Measurements from ENCODE around the gene PITPNM2. TPM values are rescaled to one million over a fixed set of nuclear protein-coding genes. Genes with fewer than 3 reads are reported as not detected.

PITPNM2 gene
- total RNA-seq, 1 experiment from 2014 or later: 15.2 TPM

- no peaks in the 10 kb centered on the region for H3K9me2 ChIP-seq (ENCODE audit: insufficient read depth)
- ATAC-seq: peak; percentile 78
- intact Hi-C loops (cut with micrococcal nuclease): loop anchor here (10.0 kb wide), 1 partner anchor 167 kb away; the partner anchor contains the start of gene OGFOD2
- CTCF ChIA-PET: no interaction called here
- peak overlapping the region; percentile 84 for H3K4me2 ChIP-seq (ENCODE audit: low read length)
- peak; percentile 33 for DNase-seq (ENCODE audit: low read depth, low spot score)
- H2AFZ ChIP-seq (ENCODE audit: low read depth, low read length, poor library complexity, severe bottlenecking): no peak overlapping the region
- peaks cover 49 to 59% of the 10 kb centered on the region in 2 experiments for H3K4me1 ChIP-seq (ENCODE audit: control insufficient read depth in 1 of 2, insufficient read depth in 2 of 2, low read length in 2 of 2)
- no peaks in the 10 kb centered on the region for H3K27me3 ChIP-seq (ENCODE audit: insufficient read depth, low read length)
- H3K27ac ChIP-seq (ENCODE audit: low read depth, low read length): peak overlapping the region; percentile 86
- peak overlapping the region; percentile 57 for H3K9ac ChIP-seq (ENCODE audit: low read length)
- H3K9me3 ChIP-seq (ENCODE audit: control insufficient read depth in 1 of 2, insufficient read depth in 1 of 2, low read depth in 1 of 2, low read length in 2 of 2): no peaks in the 10 kb centered on the region
- BruUV-seq (replicated peaks): no TSS peak
- H3K79me2 ChIP-seq (ENCODE audit: insufficient read depth, low read length): peaks cover 51% of the 10 kb centered on the region
- POLR2A ChIA-PET: no interaction called here
- peaks cover 0 to 6% of the 10 kb centered on the region in 2 experiments; a peak in 1 of 4 replicates for H3K36me3 ChIP-seq (ENCODE audit: control insufficient read depth in 1 of 2, insufficient read depth in 2 of 2, low read length in 2 of 2)
- peak overlapping the region; percentile 0 to 52 for H3K4me3 ChIP-seq (replicated peaks in 1 of 2; ENCODE audit: low read depth in 1 of 2, low read length in 2 of 2)
- no peaks in the 10 kb centered on the region for H4K20me1 ChIP-seq (ENCODE audit: insufficient read depth)
- RAD21 ChIA-PET (ENCODE audit: low non-redundant PET in 1 of 2, low total read pairs in 2 of 2, uncharacterized antibody in 2 of 2, unreplicated experiment in 2 of 2): interaction anchor here (1.2 to 1.3 kb wide), 2 partner anchors 98 kb away, joined by 3 to 4 read pairs; no protein-coding TSS in a partner anchor
- no peak for TF ChIP-seq POLR2AphosphoS5 (IDR thresholded peaks at IDR 0.05; ENCODE audit: low read depth, low read length)
- no peak for TF ChIP-seq ZFX (IDR thresholded peaks at IDR 0.05)
- TF ChIP-seq MAX (IDR thresholded peaks at IDR 0.05): no peak; the same call in 1 of the 2 replicates
- TF ChIP-seq RAD21 (IDR thresholded peaks at IDR 0.05; ENCODE audit: low read depth): peak; percentile 20; the same call in 1 of the 2 replicates
- peak; percentile 87 for TF ChIP-seq TCF7L2 (IDR thresholded peaks at IDR 0.05; ENCODE audit: borderline replicate concordance, extremely low read depth, insufficient read depth, insufficient read length)
- TF ChIP-seq ATF3 (IDR thresholded peaks at IDR 0.05): no peak
- TF ChIP-seq YY1 (IDR thresholded peaks at IDR 0.05; ENCODE audit: extremely low read depth, insufficient replicate concordance, low read depth, low read length): peak; percentile 28
- no peak for TF ChIP-seq REST (IDR thresholded peaks at IDR 0.05; ENCODE audit: low read depth)
- TF ChIP-seq CEBPB (IDR thresholded peaks at IDR 0.05; ENCODE audit: low read depth): no peak
- no peak for TF ChIP-seq POLR2A (IDR thresholded peaks at IDR 0.05; ENCODE audit: borderline replicate concordance, extremely low read depth, insufficient read depth, insufficient read length)
- TF ChIP-seq ZNF274 (IDR thresholded peaks at IDR 0.05; ENCODE audit: low read depth, low read length): no peak
- TF ChIP-seq EZH2phosphoT487 (IDR thresholded peaks at IDR 0.05; ENCODE audit: borderline replicate concordance): no peak
- TF ChIP-seq ELF1 (IDR thresholded peaks at IDR 0.05; ENCODE audit: borderline replicate concordance, low read depth): no peak
- no peak for TF ChIP-seq CTCF (IDR thresholded peaks at IDR 0.05 in 2 of 3, conservative IDR thresholded peaks at IDR 0.05 in 1 of 3; ENCODE audit: borderline replicate concordance in 1 of 3, insufficient read depth in 1 of 3, low read depth in 2 of 3, low read length in 2 of 3)
- TF ChIP-seq ZBTB33 (IDR thresholded peaks at IDR 0.05; ENCODE audit: extremely low read depth, insufficient replicate concordance, low read length): no peak
- TF ChIP-seq JUND (IDR thresholded peaks at IDR 0.05): peak; percentile 75
- no peak for TF ChIP-seq EZH2 (IDR thresholded peaks at IDR 0.05)
Observed at GRCh38 chr12:123141615-123142517, 9.0 kb downstream of the PITPNM2 start.

Data from HCT116 (cell line).